Germinal center (tissue), 1 donor: ENCODE measurements around the gene INSM1.

Experiments used
- DNase-seq: peaks from one replicate; pipeline ENCODE4 v3.0.0; 2012; ENCODE audit warnings: mixed read lengths, low spot score

The INSM1 gene

DNA sequence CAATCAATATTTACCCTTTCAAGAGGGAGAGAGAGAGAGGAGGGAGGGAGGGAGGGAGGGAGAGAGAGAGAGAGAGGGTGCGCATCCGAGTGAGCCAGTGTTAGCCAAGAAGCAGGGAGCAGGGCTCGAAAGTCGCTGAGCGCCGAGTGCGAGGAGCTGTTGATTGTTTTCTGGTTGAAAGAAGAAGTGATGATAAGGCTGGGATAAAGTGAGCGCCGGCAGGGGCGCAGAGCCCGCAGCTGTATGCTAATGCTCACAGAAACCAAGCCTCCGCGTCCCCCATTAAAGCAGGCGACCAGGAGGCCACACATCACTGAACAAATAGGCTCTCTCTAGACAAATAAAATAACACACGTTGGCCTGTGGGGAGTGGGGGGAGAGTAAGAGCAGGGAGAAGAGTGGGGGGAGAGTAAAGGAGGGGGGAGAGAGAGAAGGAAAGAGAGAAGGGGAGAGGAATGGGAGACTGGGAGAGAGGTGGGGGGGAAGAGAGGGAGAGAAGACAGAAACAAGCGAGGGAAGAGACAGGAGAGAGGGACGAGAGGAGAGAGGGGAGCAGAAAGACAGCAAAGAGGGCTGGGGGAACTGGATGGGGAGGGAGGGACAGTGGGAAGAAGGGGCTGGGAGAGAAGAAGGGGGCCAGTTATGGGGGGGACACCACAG is 5.0 kb upstream of the INSM1 start:
- peak; percentile 32 for DNase-seq

GRCh38 chr20:20363434-20363798 is 4.5 kb upstream of the INSM1 start:
- DNase-seq, result no peak

DNA sequence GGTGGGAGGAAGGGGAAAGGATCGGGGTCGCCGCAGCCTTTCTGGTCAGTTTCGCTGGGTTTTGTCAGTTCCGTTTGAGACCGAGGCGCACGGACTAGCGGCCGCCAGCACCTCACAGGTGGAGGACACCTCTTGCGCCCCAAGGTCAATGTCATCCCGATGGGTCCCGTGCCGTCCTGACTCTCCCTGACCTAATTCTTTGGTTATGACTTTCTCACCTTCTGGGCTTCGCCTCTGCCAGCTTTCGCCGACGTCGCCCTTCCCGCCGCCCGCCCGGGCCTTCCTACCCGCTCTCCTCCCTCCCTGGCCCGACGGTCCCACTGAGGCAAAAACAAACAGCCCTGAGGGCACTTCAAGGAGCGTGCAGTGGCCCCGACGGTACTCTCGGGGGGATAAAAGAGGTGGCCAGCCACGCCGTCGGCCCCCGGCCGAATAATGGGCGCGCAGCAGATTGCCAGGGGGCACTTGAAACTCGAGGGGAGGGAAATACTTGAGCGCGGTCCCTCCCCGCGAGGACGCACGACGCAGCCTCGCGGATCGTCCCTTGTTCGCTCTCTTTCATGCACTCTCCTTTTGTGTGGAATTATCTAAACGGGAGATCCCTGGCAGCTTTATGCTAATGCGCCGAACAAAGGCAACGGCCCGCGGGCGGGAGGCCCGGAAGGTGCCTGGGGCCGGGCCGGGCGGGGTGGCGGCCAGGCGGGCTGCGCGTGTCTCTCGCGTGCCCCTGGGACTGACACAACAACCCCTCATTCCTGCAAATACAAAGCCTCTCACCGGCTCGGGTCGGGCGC is 3.9 kb upstream of the INSM1 start:
- no peak for DNase-seq

DNA sequence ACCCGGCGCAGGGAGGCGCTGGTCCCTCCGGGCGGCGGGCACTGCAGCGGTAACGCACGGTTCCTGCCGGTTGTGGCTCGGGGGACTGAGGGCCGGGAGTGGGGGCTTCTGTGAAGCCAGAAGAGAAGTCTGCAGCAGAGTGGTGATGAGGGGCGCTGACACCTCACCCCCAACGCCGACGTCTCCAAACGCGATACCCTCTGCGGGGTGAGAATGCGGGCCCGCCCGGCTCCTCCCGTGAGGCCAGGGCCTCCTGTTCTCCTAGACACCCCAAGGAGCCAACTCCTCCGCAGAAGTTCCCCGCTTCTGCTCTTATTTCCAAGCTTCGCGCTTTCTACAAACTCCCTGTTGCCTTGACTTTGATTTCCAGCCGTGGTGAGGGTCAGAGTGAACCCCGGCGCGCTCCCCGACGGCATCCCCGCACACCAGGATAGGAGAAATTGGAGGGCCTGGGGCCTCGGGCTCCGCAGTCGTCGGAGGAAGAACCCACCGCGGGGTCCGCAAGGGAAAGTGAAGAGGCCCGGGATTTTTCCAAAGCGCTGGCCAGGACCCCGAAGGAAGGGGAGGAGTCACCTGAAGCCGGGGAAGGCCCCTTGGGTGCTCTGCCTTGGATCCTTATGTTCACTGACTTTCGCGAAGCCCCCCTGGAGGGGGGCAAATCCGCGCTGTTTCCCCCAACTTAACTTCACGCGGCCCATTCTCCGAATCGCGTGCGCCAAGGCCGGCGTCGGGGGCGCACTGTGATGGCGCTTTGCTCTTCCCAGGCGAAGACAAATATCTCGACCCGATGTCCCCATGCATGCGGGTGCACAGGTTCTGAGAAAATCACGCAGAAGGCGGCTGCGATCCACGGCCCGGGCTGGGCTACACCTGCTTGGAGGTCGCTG is 3.1 kb upstream of the INSM1 start:
- DNase-seq, result no peak

DNA sequence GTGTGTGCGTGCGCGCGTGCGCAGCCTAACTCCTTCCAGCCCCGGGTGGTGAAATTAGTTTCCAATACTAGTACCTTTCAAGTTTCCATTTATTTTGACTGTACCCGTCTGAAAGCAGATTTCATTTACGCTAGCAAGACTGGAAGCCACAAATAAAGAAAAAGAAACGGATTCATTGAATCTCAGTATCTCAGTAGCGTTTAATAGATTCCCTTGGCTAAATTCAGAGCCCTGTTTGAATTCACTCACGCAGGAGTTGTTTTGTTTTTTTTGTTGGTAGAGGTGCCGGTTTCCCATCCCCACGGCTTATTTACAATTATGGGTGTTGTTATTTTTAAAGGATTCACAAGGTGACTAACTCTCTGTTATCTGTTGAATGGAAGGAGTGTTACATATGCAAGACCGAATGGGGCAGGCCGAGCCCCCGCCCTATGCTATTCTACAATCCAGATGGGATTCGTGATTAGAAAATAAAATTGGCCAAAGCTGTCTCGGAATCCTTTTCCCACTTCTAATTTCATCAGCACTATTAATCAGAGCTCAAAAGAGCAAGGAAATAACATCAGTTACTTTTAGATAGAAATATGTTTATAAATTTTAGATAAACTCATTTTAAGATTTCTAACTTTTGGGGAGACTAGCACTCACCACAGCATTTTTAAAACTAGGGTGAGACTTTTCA is 2.3 kb upstream of the INSM1 start:
- DNase-seq, result no peak

DNA sequence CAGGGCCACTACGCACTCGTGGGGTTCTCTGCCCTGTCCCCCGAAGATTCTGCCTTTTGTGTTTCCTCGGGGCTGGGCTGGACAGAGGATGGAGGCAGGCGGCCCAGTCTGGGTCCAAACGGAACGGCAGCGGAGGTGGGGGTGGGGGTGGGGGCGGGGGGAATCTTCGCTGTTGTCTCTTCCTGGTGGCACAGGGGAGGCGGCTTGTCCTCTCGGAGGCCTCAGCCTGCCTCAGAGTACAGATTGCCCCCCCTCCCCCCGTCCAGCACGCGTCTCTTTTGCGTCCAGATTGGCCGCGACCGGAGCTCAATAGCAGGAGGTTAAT is 1.4 kb upstream of the INSM1 start:
- DNase-seq, result no peak

- no peak for DNase-seq
Measured at GRCh38 chr20:20366876-20367574, 879 bp upstream of the INSM1 start.

GRCh38 chr20:20368418-20369249 is 730 bp downstream of the INSM1 start:
- peak; percentile 39 for DNase-seq

DNA sequence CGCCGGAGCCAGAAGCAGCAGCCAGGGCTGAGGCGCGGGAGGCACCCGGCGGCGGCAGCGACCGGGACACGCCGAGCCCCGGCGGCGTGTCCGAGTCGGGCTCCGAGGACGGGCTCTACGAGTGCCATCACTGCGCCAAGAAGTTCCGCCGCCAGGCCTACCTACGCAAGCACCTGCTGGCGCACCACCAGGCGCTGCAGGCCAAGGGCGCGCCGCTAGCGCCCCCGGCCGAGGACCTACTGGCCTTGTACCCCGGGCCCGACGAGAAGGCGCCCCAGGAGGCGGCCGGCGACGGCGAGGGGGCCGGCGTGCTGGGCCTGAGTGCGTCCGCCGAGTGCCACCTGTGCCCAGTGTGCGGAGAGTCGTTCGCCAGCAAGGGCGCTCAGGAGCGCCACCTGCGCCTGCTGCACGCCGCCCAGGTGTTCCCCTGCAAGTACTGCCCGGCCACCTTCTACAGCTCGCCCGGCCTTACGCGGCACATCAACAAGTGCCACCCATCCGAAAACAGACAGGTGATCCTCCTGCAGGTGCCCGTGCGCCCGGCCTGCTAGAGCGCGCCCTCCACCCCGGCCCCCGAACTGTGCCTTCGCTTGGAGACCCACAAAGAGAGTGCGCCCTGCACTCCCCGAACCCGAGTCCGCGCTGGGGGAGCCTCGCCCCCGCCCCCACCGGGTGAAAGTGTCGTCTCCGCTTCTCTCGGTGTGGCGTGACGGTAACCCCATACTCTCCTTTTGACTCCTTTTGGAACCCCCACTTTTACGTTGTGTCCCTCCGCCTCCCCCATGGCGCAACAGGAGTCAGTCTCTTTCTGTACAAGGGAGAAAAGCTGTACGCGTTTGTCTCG is 1.6 kb downstream of the INSM1 start:
- DNase-seq, result peak; percentile 39

DNA sequence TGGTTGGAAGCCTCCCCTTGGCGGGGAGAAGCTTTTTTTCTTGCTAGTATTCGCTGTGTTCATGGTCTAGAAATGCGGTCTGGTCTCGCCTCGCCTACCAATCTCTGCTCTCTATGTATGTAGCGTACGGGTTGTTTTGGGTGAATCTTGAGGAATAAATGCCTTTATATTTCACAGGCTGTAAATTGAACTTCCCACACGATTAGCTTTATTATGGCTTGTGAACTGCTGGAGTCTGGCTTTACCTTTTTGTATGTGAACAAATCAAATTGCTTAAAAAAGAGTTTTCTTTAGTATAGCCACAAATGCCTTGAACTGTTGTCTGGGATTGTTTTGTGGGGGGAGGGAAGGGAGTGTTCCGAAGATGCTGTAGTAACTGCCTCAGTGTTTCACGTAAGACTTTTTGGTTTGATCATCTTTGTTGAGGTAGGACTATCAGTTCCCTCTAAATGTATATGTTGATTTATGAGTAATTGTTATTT is 2.2 kb downstream of the INSM1 start:
- no peak for DNase-seq

GRCh38 chr20:20371083-20371482 is 3.2 kb downstream of the INSM1 start:
- DNase-seq, result no peak

DNA sequence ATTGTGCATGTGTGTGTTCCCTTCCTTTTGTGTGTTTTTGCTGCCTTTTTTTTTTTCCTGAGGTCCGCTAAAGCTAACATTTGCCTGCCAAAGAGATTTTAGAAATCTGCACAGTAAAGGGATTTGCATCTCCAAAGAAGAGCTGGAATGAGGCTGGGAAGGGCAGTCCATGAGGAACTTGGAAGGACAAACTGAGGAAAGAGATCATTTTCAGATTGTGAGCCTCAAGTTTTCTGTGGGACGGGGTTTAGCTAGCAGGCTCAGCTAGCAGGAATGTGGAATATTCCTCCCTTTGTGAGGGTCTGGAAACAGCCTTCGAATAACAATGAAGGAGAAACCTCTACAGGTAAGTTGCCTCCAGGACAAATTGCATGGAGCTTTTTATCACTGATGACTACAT is 3.8 kb downstream of the INSM1 start:
- no peak for DNase-seq

GRCh38 chr20:20373091-20373571 is 5.2 kb downstream of the INSM1 start:
- DNase-seq, result no peak

DNA sequence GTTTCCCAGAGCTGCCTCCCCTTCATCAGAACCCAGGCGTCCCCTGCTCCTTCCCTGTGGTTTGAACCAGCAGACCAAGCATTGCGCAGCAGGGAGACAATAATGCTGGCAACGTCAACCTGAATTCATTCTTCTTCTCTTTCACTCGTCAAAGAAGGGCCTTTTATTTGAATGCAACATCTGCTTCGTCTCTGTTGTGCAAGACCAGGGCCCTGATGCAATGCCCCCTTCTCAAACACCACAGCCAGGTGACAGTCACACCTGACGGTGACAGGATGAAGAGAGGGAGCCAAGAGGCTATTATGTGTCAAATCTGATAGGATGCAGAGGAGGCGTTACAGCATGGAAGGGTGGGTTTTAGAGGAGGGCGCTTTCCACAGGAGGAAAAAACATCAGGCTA is 8.0 kb downstream of the INSM1 start:
- DNase-seq, result no peak

GRCh38 chr20:20386192-20386591 is 18.3 kb downstream of the INSM1 start:
- DNase-seq, result no peak

DNA sequence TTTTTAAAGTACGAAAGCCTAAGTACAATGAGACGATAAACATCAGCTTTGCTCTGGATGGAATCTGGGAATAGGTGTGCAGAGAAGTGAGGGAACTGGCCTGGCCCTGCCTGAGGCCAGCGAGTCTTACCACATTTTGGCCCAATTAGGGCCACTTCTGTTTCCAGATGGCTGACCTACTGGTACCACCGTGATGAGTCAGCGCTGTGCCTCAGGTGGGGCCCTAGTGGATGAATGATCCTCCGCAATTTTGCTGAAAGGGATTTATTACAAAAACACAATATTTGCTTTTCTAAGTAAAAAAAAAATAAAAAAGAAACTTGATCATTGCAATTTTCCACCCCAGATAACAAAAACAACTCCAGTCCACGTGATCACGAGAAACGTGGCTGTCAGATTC is 22.5 kb downstream of the INSM1 start:
- DNase-seq, result no peak

- no peak for DNase-seq
Measured at GRCh38 chr20:20391115-20391514, 23.2 kb downstream of the INSM1 start.

DNA sequence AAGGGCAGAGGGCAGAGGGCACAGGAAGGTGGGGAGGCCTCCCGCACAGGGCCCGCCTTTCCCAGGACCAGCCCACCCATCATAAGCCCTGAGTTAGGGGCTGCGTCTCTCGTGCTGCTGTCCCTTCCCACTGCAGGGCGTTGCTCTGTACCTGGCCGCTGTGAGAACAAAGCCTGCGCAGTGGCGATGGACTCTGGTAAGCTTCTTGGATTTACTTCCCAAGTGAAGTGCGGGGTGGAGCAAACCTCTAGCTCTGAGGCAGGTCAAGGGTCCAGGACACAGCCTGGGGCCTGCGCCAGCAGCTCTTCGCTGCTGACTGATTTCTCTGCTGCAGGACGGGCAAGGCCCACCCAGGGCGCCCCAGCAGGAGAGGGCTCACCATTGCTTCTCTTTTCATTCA is 23.9 kb downstream of the INSM1 start:
- no peak for DNase-seq
